Erythroblast (primary cell): ENCODE results near the gene JARID2.

ENCODE experiments used
- GATA1 ChIP-seq: IDR thresholded peaks from 2 replicates; pipeline ENCODE4 v1.6.1; 2011; ENCODE audit warnings: low read depth, mild to moderate bottlenecking, control low read depth, low read length, moderate library complexity
- POLR2A ChIP-seq: IDR thresholded peaks from 2 replicates; pipeline ENCODE4 v1.6.1; 2011; ENCODE audit warnings: mild to moderate bottlenecking, low read length

GRCh38 chr6:15413466-15414234 is 167.8 kb downstream of the JARID2 start:
- TF ChIP-seq POLR2A: no peak
- no peak for TF ChIP-seq GATA1
